H1 (cell line): Measurements from ENCODE around the gene NFKBIZ. TPM values are rescaled to one million over a fixed set of nuclear protein-coding genes. Genes with fewer than 3 reads are reported as not detected.

ENCODE experiments used
- CBX8 ChIP-seq: fragments of 300-800, 300-1000 bp; sonication (generic); IDR thresholded peaks from 2 replicates; pipeline ENCODE4 v1.7.1; 2016; ENCODE audit warnings: low read depth, low read length, borderline replicate concordance
- POLR2AphosphoS5 ChIP-seq: IDR thresholded peaks from 2 replicates; pipeline ENCODE4 v1.6.1; 2011; ENCODE audit warnings: low read depth, low read length
- RAD21 ChIP-seq, 2 experiments: IDR thresholded peaks in 1 of 2; conservative IDR thresholded peaks in 1 of 2; 2 replicates each; pipeline ENCODE4 v1.6.1; 2011; ENCODE audit warnings: low read depth in 2 of 2, low read length in 2 of 2, improper control_type of control experiment in 1 of 2, inconsistent platforms in 1 of 2, mild to moderate bottlenecking in 1 of 2, moderate library complexity in 1 of 2
- SP2 ChIP-seq: IDR thresholded peaks from 2 replicates; pipeline ENCODE4 v1.6.1; 2012; ENCODE audit warnings: mild to moderate bottlenecking, low read length, inconsistent platforms
- TAF7 ChIP-seq: optimal IDR thresholded peaks from 2 replicates; pipeline ENCODE3; 2011; ENCODE audit warnings: low read depth, mild to moderate bottlenecking, inconsistent platforms, low read length, moderate library complexity, borderline replicate concordance
- USF2 ChIP-seq: IDR thresholded peaks from 2 replicates; pipeline ENCODE4 v1.6.1; 2011; ENCODE audit warnings: low read length, improper control_type of control experiment
- polyA plus RNA-seq, 7 experiments: library from polyadenylated mRNA; depleted of rRNA in 3 of 7; stranded (reverse) in 5 of 7; unstranded in 2 of 7; fragments of >200 nt in 5 of 7; fragments of 200-250 nt in 2 of 7; gene quantifications; 1 replicate in 5 of 7; 2 replicates in 1 of 7; 4 replicates in 1 of 7; pipeline versions ENCODE4 v1.2.1 to v1.2.3, GENCODE V29; 2011 to 2013; ENCODE audit warnings: missing spikeins in 2 of 7, mixed read lengths in 2 of 7
- total RNA-seq: library from RNA; stranded (reverse); fragmentation: NEBNext Ultra II Directional; extraction: Animal tissue kit (Norgen Biotek cat#: 25700); gene quantifications from 2 replicates; pipeline ENCODE4 v1.2.1, GENCODE V29; 2021

The NFKBIZ gene
- total and polyA plus RNA-seq, 2 of the 8 experiments (the other 6 are each of a cell fraction or from before 2014, with no cell fraction given): 7.2 to 24.5 TPM

DNA sequence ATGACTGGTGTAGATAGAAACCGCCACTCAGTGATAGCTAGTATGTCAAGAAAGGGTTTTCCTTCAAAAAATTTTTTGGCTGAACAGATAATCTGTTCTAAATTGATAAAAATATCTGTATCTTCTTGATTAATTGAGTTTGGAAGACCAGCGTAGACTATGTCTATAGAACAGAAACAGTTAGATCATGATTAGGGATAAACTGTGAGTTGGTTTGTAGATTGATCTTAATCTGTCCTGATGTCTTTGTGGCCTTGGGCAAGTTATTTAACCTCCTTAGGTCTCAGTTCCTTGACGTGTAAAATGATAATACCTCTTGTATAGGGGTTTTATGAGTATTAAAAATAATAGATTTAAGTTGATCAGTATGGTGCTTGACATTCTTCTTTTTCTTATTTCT, 4.7 kb downstream of the NFKBIZ start (continued):
- TF ChIP-seq RAD21 (IDR thresholded peaks at IDR 0.05 in 1 of 2, conservative IDR thresholded peaks at IDR 0.05 in 1 of 2; ENCODE audit: low read depth in 2 of 2, low read length in 2 of 2) (no peak), POLR2AphosphoS5 (no peak), CBX8 (no peak), USF2 (no peak), SP2 (no peak), TAF7 (no peak)
